A549 (cell line): ENCODE results near the gene PTPRJ. TPM values are rescaled to one million over a fixed set of nuclear protein-coding genes. Genes with fewer than 3 reads are reported as not detected.
"Not testable (repeated sequence)": the region's sequence is repeated elsewhere in the genome, so short reads cannot be mapped to it uniquely, and the experiment has no call there.

ENCODE experiments used
- ATAC-seq, 2 experiments: fragments of 200-7000 bp in 1 of 2; fragments of >200 bp in 1 of 2; cut with Nextera tagmentation in 1 of 2; cut with Tn5 transposase in 1 of 2; 3 replicates each; pipeline versions ENCODE4 v1.8.0 to v1.9.1; 2018 to 2020; ENCODE audit warnings: mild to moderate bottlenecking in 1 of 2, moderate library complexity in 1 of 2
- CTCF ChIA-PET: fragments of 300-600 bp; sonication (Branson Sonifier 250); formaldehyde crosslinking; extraction: SDS; loops from one replicate; lab custom pipeline; 2021; ENCODE audit warnings: antibody characterized with exemption, inconsistent platforms; lab: Yijun Ruan, JAX
- POLR2A ChIA-PET: fragments of 350-600 bp; formaldehyde crosslinking; extraction: SDS; loops from one replicate; lab custom pipeline; 2021; ENCODE audit warnings: antibody characterized with exemption, inconsistent platforms; lab: Yijun Ruan, JAX
- DNase-seq, 2 experiments: peaks; one replicate each; pipeline versions ENCODE4 v3.0.0 to v3.0.0-alpha.2; 2011 to 2016; ENCODE audit warnings: low read depth in 1 of 2, low spot score in 1 of 2
- FAIRE-seq: peaks from 2 replicates; lab custom pipeline; 2011; peaks lifted over from hg19 to GRCh38; lab: Jason Lieb, UNC
- H3K27ac ChIP-seq, 2 experiments: fragments of >200 bp; sonication (Bioruptor Twin); formaldehyde crosslinking; 3 replicates each; pipeline ENCODE4 v1.5.1; 2016 to 2017
- H3K4me1 ChIP-seq: fragments of >200 bp; sonication (Bioruptor Twin); formaldehyde crosslinking; 3 replicates; pipeline ENCODE4 v1.6.1; 2016
- H3K4me2 ChIP-seq: fragments of >200 bp; sonication (Bioruptor Twin); formaldehyde crosslinking; 3 replicates; pipeline ENCODE4 v1.6.1; 2016
- H3K4me3 ChIP-seq: fragments of >200 bp; sonication (Bioruptor Twin); formaldehyde crosslinking; 3 replicates; pipeline ENCODE4 v1.5.1; 2016
- H3K9me3 ChIP-seq: fragments of >200 bp; sonication (Bioruptor Twin); formaldehyde crosslinking; 3 replicates; pipeline ENCODE4 v1.6.1; 2016
- BCL3 ChIP-seq: fragments of >200 bp; sonication (Bioruptor Twin); formaldehyde crosslinking; IDR thresholded peaks from 3 replicates; pipeline ENCODE4 v1.6.1; 2016
- EHMT2 ChIP-seq: fragments of 200-600 bp; sonication (generic); IDR thresholded peaks from 2 replicates; pipeline ENCODE4 v1.6.1; 2016; ENCODE audit warnings: antibody characterized with exemption, low read depth, mild to moderate bottlenecking, moderate library complexity
- FOSL2 ChIP-seq, 2 experiments: fragments of 450-650 bp in 1 of 2; fragments of >200 bp in 1 of 2; sonication (Bioruptor Twin) in 1 of 2; formaldehyde crosslinking; IDR thresholded peaks; 2 replicates each; pipeline versions ENCODE4 v1.5.0 to v1.6.1; 2016 to 2020; ENCODE audit warnings: mild to moderate bottlenecking in 1 of 2, moderate library complexity in 1 of 2
- GATA3 ChIP-seq: IDR thresholded peaks from 2 replicates; pipeline ENCODE4 v1.6.1; 2012; ENCODE audit warnings: borderline replicate concordance
- HDAC2 ChIP-seq: fragments of 200-600 bp; sonication (generic); IDR thresholded peaks from 2 replicates; pipeline ENCODE4 v1.6.1; 2016
- HOXA7 ChIP-seq: fragments of 250-450 bp; sonication (Bioruptor Pico); IDR thresholded peaks from 2 replicates; pipeline ENCODE4 v1.5.0; 2020; ENCODE audit warnings: mild to moderate bottlenecking, moderate library complexity
- HOXB5 ChIP-seq: fragments of 250-450 bp; sonication (Bioruptor Pico); IDR thresholded peaks from 2 replicates; pipeline ENCODE4 v1.5.0; 2020; ENCODE audit warnings: mild to moderate bottlenecking, moderate library complexity
- JUN ChIP-seq, 2 experiments: fragments of >200 bp; sonication (Bioruptor Twin); formaldehyde crosslinking; IDR thresholded peaks; 2 replicates in 1 of 2; 3 replicates in 1 of 2; pipeline ENCODE4 v1.6.1; 2016 to 2017
- JUNB ChIP-seq: fragments of >200 bp; sonication (Bioruptor Twin); formaldehyde crosslinking; IDR thresholded peaks from 2 replicates; pipeline ENCODE4 v1.6.1; 2016
- NFE2L2 ChIP-seq: fragments of 150-350 bp; conservative IDR thresholded peaks from 2 replicates; pipeline ENCODE4 v1.6.1; 2014; ENCODE audit warnings: low read length
- PHF8 ChIP-seq: fragments of 200-600 bp; sonication (generic); IDR thresholded peaks from 2 replicates; pipeline ENCODE4 v1.6.1; 2016; ENCODE audit warnings: low read depth, mild to moderate bottlenecking, antibody characterized with exemption, moderate library complexity, borderline replicate concordance
- POLR2A ChIP-seq: IDR thresholded peaks from 2 replicates; pipeline ENCODE4 v1.6.1; 2012; ENCODE audit warnings: mild to moderate bottlenecking, low read length
- RAD21 ChIP-seq, 2 experiments: fragments of >200 bp in 1 of 2; sonication (Bioruptor Twin) in 1 of 2; formaldehyde crosslinking in 1 of 2; IDR thresholded peaks in 1 of 2; conservative IDR thresholded peaks in 1 of 2; 2 replicates in 1 of 2; 3 replicates in 1 of 2; pipeline ENCODE4 v1.6.1; 2012 to 2018; ENCODE audit warnings: inconsistent platforms in 1 of 2
- SMC3 ChIP-seq: fragments of >200 bp; sonication (Bioruptor Twin); formaldehyde crosslinking; IDR thresholded peaks from 3 replicates; pipeline ENCODE4 v1.6.1; 2018; ENCODE audit warnings: inconsistent platforms
- ZFP36 ChIP-seq: fragments of 450-650 bp; IDR thresholded peaks from 2 replicates; pipeline ENCODE4 v1.6.1; 2014; ENCODE audit warnings: borderline replicate concordance; ENCODE audit not compliant: partially characterized antibody
- WGBS: methylation state at CpG from one replicate; pipeline ENCODE4 v1.1.6; 2017; ENCODE audit errors: missing lambda C conversion rate; 5-methylcytosine and 5-hydroxymethylcytosine counted together
- polyA minus RNA-seq: library from RNA; depleted of rRNA, polyadenylated mRNA; stranded (reverse); fragments of >200 nt; gene quantifications from 2 replicates; pipeline ENCODE4 v1.2.3, GENCODE V29; 2011; rRNA and poly(A)+ RNA removed
- polyA plus RNA-seq, 4 experiments: library from polyadenylated mRNA; depleted of rRNA in 3 of 4; stranded (reverse); fragments of >200 nt; fragmentation: RNase III in 1 of 4; extraction: RNeasy Plus Mini Kit Qiagen cat#74134 plus additional on column Dnase treatment in 1 of 4; gene quantifications; 2 replicates in 3 of 4; 3 replicates in 1 of 4; pipeline ENCODE4 v1.2.3, GENCODE V29; 2011 to 2017
- TF ChIP-seq, protein P1 (sequence below): fragments of 150-350 bp; IDR thresholded peaks from 2 replicates; pipeline ENCODE4 v1.6.1; 2014; ENCODE audit warnings: low read depth, mild to moderate bottlenecking, low read length
- TF ChIP-seq, protein P2 (sequence below): IDR thresholded peaks from 2 replicates; pipeline ENCODE4 v1.6.1; 2012; ENCODE audit warnings: low read depth, borderline replicate concordance
- TF ChIP-seq, protein P3 (sequence below): IDR thresholded peaks from 2 replicates; pipeline ENCODE4 v1.6.1; 2012

PTPRJ gene
- 30.3 and 46.2 TPM in 2 replicates for polyA plus RNA-seq (2011; rRNA removed)
- 15.4 and 22.0 TPM in 2 replicates for polyA plus RNA-seq (2012; cell fraction: cytosol; rRNA removed)
- polyA plus RNA-seq (2012; cell fraction: nucleus; rRNA removed): 23.1 and 39.4 TPM in 2 replicates
- 47.0 to 55.6 TPM (median 50.5 TPM) in 3 replicates for polyA plus RNA-seq (2017; fragmentation: RNase III; extraction: RNeasy Plus Mini Kit Qiagen cat#74134 plus additional on column Dnase treatment)
- 62.1 and 63.5 TPM in 2 replicates for polyA minus RNA-seq

DNA sequence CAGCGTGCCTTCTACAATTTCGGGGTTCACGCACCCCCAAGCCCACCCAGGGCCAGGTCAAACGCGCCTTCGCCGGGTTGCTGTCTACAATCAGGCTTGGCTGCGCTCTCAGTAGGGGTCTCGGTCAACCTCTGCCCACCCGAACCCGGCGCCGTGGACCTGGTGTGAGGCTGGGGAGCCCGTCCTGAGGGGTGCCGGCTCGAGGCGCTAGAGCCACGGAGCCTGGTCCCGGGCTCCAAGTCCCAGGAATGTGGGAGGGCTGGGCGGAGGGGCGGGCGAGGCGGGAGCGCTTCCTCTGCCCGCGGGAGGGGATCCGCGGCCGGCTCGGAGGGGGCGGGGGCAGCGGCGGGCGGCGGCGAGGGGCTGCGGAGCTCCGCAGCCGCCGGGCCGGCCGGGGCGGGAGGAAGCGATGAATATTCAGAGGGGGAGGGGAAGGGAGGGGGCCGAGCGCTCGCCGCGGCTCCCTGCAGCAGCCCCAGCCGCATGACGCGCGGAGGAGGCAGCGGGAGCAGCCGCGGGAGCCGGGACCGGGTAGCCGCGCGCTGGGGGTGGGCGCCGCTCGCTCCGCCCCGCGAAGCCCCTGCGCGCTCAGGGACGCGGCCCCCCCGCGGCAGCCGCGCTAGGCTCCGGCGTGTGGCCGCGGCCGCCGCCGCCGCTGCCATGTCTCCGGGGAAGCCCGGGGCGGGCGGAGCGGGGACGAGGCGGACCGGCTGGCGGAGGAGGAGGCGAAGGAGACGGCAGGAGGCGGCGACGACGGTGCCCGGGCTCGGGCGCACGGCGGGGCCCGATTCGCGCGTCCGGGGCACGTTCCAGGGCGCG lies at the start of gene PTPRJ:
Gene PTPRJ, plus strand, starts transcription at position 472 of the 819 bp plus-strand sequence. CDS start 354 bp downstream, outside the sequence.
- ChIA-PET CTCF (interaction anchor here (0.9 to 3.2 kb wide), 5 partner anchors 31 to 129 kb away, joined by 3 to 24 read pairs (median 6); no protein-coding TSS in a partner anchor), POLR2A (interaction anchor here (0.6 to 1.9 kb wide), 11 partner anchors 10 to 129 kb away, joined by 3 to 15 read pairs (median 5); no protein-coding TSS in a partner anchor)
- FAIRE-seq (no peak), DNase-seq (peak; percentile 65 to 73), ATAC-seq (peak; percentile 61 to 70)
- Histone ChIP-seq H3K4me3 (peak within 1 kb of the TSS; percentile 91), H3K9me3 (no peaks in the 10 kb centered on the region), H3K4me2 (peak within 1 kb of the TSS; percentile 81), H3K27ac (peak within 1 kb of the TSS; percentile 94 to 100), H3K4me1 (peaks cover 53% of the 10 kb centered on the region)
- WGBS: 12% methylated on average over 3 of the region's 111 CpGs
- TF ChIP-seq SMC3 (peak; percentile 28; the same call in 2 of the 3 replicates), JUN (IDR thresholded peaks at IDR 0.05) (peak; percentile 71 to 88), POLR2A (peak; percentile 40), HOXB5 (no peak), FOSL2 (IDR thresholded peaks at IDR 0.05) (no peak), FOSL2 (CRISPR knock-in tag; IDR thresholded peaks at IDR 0.05) (0 out of 2 replicates have a peak, but pooled peaks have one; percentile 2), ZFP36 (no peak), HOXA7 (CRISPR knock-in tag) (no peak), BCL3 (peak; percentile 73), RAD21 (conservative IDR thresholded peaks at IDR 0.05 in 1 of 2, IDR thresholded peaks at IDR 0.05 in 1 of 2) (peak in 1 of 2 experiments; percentile 24; a peak in 3 of 5 replicates)
- TF ChIP-seq, protein P1, sequence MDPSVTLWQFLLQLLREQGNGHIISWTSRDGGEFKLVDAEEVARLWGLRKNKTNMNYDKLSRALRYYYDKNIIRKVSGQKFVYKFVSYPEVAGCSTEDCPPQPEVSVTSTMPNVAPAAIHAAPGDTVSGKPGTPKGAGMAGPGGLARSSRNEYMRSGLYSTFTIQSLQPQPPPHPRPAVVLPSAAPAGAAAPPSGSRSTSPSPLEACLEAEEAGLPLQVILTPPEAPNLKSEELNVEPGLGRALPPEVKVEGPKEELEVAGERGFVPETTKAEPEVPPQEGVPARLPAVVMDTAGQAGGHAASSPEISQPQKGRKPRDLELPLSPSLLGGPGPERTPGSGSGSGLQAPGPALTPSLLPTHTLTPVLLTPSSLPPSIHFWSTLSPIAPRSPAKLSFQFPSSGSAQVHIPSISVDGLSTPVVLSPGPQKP: no peak
- TF ChIP-seq, protein P2, sequence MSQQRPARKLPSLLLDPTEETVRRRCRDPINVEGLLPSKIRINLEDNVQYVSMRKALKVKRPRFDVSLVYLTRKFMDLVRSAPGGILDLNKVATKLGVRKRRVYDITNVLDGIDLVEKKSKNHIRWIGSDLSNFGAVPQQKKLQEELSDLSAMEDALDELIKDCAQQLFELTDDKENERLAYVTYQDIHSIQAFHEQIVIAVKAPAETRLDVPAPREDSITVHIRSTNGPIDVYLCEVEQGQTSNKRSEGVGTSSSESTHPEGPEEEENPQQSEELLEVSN: 0 out of 2 replicates have a peak, but pooled peaks have one; percentile 8
- TF ChIP-seq, protein P3, sequence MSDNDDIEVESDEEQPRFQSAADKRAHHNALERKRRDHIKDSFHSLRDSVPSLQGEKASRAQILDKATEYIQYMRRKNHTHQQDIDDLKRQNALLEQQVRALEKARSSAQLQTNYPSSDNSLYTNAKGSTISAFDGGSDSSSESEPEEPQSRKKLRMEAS: peak; percentile 11; the same call in 1 of the 2 replicates

GRCh38 chr11:47932544-47932943 lies 47.8 kb upstream of the PTPRJ start:
- Histone ChIP-seq H3K27ac (peak overlapping the region; percentile 78 to 92), H3K4me1 (peaks cover 32% of the 10 kb centered on the region), H3K4me2 (peak overlapping the region; percentile 67; the same call in 2 of the 3 replicates)
- no peak for TF ChIP-seq PHF8
- TF ChIP-seq HDAC2: no peak
- TF ChIP-seq JUNB: no peak
- TF ChIP-seq GATA3: no peak
- TF ChIP-seq, protein P3: no peak
- TF ChIP-seq HOXB5: no peak
- TF ChIP-seq EHMT2: no peak
- TF ChIP-seq NFE2L2: no peak
- TF ChIP-seq RAD21 (conservative IDR thresholded peaks at IDR 0.05 in 1 of 2, IDR thresholded peaks at IDR 0.05 in 1 of 2): no peak
- TF ChIP-seq, protein P2: no peak
- TF ChIP-seq, all 56 proteins: peak for 0
- Histone ChIP-seq H3K4me3 (no peak overlapping the region), H3K9me3 (no peaks in the 10 kb centered on the region)
- CTCF ChIA-PET: interaction anchor here (0.6 to 20.3 kb wide), 8 partner anchors 12 to 212 kb away, joined by 3 to 478 read pairs (median 4); no protein-coding TSS in a partner anchor
- FAIRE-seq (no peak), ATAC-seq (no peak), DNase-seq (no peak)
- POLR2A ChIA-PET: interaction anchor here (0.8 kb wide), 1 partner anchor 71 kb away, joined by 7 read pairs; no protein-coding TSS in a partner anchor

DNA sequence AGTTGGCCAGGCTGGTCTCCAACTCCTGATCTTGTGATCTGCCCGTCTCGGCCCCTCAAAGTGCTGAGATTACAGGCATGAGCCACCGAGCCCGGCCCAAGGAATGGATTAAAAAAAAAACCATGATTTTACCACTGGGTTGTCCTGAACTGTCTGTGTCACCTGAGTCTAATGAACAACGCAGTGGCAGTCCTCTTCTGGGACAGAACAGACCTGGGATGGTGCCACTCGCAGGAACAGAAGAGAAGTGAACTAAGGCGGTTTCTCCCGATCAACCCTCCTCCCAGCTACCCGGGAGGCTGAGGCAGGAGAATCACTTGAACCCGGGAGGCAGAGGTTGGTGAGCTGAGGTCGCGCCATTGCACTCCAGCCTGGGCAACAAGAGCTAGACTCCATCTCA lies 46.6 kb upstream of the PTPRJ start:
- H3K4me3 ChIP-seq, H3K9me3 ChIP-seq, ATAC-seq, DNase-seq, FAIRE-seq, H3K4me2 ChIP-seq: not testable (repeated sequence)
- peak overlapping the region; percentile 40 to 92 for H3K27ac ChIP-seq
- CTCF ChIA-PET: interaction anchor here (0.6 to 20.3 kb wide), 58 partner anchors 8 to 247 kb away, joined by 3 to 478 read pairs (median 6); no protein-coding TSS in a partner anchor
- H3K4me1 ChIP-seq: peaks cover 45% of the 10 kb centered on the region
- POLR2A ChIA-PET: interaction anchor here (0.7 kb wide), 1 partner anchor 47 kb away, joined by 4 read pairs; the partner anchor contains the start of gene PTPRJ
- WGBS: 81% methylated on average over 12 of the region's 12 CpGs
